Stimulated activated CD4-positive, alpha-beta T cell treated with anti-CD3 and anti-CD28 coated beads, Interleukin-1b, Interleukin-23, amount 100 ng/mL, for 24 hours (primary cell): Measurements from ENCODE around the gene PLEK.
A peak's percentile ranks its signal among the peaks of the same experiment; 100 is the strongest.
"Not testable (repeated sequence)": the region's sequence is repeated elsewhere in the genome, so short reads cannot be mapped to it uniquely, and the experiment has no call there.

ENCODE experiments used
- DNase-seq, 4 experiments: peaks; one replicate each; pipeline ENCODE4 v3.0.0-alpha.2; 2020; ENCODE audit warnings: low read depth in 4 of 4, low spot score in 1 of 4

The PLEK gene

GRCh38 chr2:68352651-68353391 lies 12.3 kb upstream of the PLEK start:
- no peak for DNase-seq

GRCh38 chr2:68356599-68357239 lies 8.4 kb upstream of the PLEK start:
- DNase-seq = no peak

- DNase-seq = no peak
Observed at GRCh38 chr2:68357605-68358337, 7.3 kb upstream of the PLEK start.

- no peak for DNase-seq
Observed at GRCh38 chr2:68359889-68360288, 5.2 kb upstream of the PLEK start.

GRCh38 chr2:68362069-68362468 lies 3.0 kb upstream of the PLEK start:
- peak; percentile 69 to 76 (median 71) for DNase-seq

- DNase-seq = no peak
Observed at GRCh38 chr2:68362749-68363148, 2.3 kb upstream of the PLEK start.

- no peak for DNase-seq
Observed at GRCh38 chr2:68363721-68364120, 1.4 kb upstream of the PLEK start.

- DNase-seq = no peak
Observed at GRCh38 chr2:68366083-68366560, 1.0 kb downstream of the PLEK start.

GRCh38 chr2:68367953-68368653 lies 3.0 kb downstream of the PLEK start:
- no peak for DNase-seq

GRCh38 chr2:68368654-68369336 lies 3.7 kb downstream of the PLEK start:
- DNase-seq = no peak

- DNase-seq = no peak
Observed at GRCh38 chr2:68369337-68369734, 4.3 kb downstream of the PLEK start.

GRCh38 chr2:68371138-68371537 lies 6.1 kb downstream of the PLEK start:
- DNase-seq = no peak

GRCh38 chr2:68371581-68371980 lies 6.5 kb downstream of the PLEK start:
- DNase-seq = no peak

- DNase-seq = no peak
Observed at GRCh38 chr2:68372485-68372884, 7.4 kb downstream of the PLEK start.

GRCh38 chr2:68374184-68374583 lies 9.1 kb downstream of the PLEK start:
- no peak for DNase-seq

- DNase-seq = no peak
Observed at GRCh38 chr2:68375582-68375981, 10.5 kb downstream of the PLEK start.

GRCh38 chr2:68377137-68377780 lies 12.2 kb downstream of the PLEK start:
- no peak for DNase-seq

- DNase-seq = not testable (repeated sequence)
Observed at GRCh38 chr2:68378779-68379178, 13.7 kb downstream of the PLEK start.

- DNase-seq = no peak
Observed at GRCh38 chr2:68379184-68379708, 14.2 kb downstream of the PLEK start.

GRCh38 chr2:68383778-68384177 lies 18.7 kb downstream of the PLEK start:
- DNase-seq = no peak
